GM18526 (cell line): Measurements from ENCODE around the gene BSDC1.

ENCODE experiments used
- POLR2A ChIP-seq: IDR thresholded peaks from 3 replicates; pipeline ENCODE4 v1.6.1; 2011; ENCODE audit not compliant: insufficient read length; ENCODE audit errors: extremely low read depth

BSDC1 gene

DNA sequence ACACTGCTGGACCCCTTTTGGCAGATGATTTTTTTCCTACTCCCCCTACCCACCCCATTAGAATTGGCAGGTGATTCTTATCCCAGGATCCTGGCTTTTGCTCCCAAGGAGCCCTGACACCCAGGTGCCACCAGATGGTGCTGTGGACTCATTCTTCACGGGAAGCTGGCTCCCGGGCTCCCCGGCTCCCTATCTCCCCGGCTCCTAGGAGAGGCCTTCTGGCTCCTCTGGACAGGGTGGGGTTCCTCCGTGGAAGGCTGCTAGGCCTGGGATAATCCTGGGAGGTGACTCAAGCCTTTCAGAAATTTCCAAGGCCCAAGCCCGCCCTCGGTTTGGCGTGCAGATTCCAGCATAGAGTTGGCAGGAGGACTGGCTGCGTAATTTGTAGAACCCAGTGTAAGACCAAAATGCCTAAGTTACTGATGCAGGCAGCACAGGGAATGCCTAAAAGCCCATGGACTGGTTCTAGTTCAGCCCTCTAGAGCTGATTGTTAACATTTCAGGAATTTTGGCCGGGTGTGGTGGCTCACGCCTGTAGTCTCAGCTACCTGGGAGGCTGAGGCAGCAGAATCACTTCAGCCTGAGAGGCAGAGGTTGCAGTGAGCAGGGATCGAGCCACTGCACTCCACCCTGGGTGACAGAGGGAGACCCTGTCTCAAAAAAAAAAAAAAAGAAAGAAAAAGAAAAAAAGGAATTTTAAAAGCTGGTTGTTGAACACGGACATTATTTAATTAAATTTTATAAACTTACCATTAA, 6.8 kb upstream of the BSDC1 start:
- no peak for TF ChIP-seq POLR2A

DNA sequence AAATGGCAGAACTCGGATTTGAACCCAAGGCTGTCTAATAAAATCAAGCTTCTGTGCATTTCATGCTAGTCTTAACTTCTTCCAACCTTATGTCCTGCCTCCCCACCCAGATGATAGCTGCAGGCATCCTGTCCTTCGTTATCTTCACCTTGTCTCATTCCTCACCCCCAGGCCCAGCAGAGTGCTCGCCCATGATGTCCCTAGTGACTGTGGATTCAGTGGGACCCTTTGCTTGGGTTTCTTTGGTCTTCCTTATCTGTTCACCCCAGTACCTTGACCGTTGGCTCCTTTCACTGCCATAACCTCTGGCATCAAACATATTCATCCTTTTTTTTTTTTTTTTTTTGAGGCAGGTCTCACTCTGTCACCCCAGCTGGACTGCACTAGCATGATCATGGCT, 5.6 kb upstream of the BSDC1 start:
- TF ChIP-seq POLR2A: no peak

GRCh38 chr1:32398401-32398800, 4.2 kb upstream of the BSDC1 start:
- TF ChIP-seq POLR2A: no peak

DNA sequence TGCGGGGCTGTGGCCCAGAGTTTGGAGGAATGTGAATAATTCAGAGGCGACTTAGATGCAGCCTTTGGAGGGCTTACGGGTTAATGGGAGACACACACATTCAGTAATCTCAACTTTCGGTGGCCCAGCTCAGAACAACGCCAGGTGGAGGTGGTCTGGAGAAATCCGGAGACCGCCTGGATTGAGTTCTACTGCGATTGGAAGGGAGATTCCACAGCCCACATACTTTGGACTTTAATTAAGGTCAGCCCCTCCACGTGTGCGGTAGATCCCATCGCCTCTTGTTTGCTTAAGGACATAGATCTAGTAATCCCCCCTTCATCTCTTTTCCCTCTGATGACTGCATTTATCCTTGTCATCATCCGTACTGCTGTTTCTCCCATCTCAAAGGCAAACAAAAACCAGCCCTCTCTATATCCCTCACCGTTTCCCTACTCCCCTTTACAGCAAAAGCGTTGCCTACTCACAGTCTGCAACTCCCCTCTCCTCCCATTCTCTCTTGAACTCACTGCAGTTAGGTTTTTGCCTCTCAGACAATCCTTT, 720 bp upstream of the BSDC1 start:
- no peak for TF ChIP-seq POLR2A

GRCh38 chr1:32393832-32394140, 455 bp downstream of the BSDC1 start:
- no peak for TF ChIP-seq POLR2A

DNA sequence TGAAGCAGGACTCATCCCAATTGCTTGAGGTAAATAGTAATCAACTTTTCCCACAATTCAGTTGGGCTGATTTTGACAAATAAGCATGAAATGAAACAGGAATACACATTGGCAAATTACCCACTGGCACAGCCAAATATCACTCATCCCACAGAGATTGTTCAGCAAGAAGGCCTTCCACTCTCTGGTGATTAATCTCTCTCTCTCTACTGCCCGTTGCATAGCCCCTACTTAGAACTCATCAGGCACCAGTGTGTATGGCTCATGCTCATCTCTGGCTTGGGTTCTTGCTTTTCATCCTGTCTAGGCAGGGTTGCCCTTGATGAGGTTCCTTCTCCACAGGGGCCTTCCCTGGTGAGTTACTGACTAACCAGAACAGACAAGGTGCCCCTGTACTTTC, 1.1 kb downstream of the BSDC1 start:
- no peak for TF ChIP-seq POLR2A

GRCh38 chr1:32392325-32392724, 1.9 kb downstream of the BSDC1 start:
- no peak for TF ChIP-seq POLR2A

DNA sequence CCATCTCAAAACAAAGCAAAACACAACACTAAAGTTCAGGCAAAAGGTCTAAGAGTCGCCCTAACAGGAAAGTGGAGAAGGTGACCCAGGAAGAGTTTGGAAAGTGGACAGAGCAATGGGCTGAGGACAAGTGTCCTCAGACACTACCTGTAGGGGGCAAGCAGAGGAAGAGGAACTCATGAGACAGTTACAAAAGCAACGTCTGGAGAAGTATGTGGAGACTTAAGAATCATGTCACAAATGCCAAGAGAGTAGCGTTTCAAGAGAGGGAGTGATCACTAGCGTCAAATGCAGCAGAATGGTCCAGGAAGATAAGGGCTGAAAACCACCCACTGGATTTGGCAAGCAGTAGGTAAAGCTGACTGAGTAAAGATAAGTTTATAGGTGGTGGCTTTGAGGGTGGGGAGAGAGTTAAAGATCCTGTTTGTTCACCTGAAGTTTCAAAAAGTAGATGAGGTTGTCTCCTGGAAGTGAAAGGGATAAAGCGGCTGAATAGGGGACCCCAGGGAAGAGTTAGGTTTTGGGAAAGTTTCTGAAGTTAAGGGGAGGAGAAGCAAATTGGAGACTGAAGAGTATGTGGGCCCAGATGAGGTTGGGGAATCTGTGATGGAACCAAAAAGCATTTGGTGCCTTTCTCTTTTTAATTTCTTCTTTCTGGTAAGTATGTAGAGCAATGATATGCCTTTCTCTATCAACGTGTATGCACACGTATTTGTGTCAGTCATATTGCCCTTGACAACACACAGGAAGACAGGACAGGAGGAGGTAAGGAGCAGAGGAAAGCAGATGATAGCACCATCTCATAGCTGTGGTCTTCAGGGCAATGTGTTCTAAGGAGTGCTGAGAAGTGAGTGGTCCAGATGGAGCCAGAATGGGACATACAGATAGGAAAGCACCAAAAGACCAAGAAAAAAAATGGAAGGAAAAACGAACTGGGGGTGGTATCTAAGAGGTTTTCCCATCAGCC, 3.1 kb downstream of the BSDC1 start:
- no peak for TF ChIP-seq POLR2A

DNA sequence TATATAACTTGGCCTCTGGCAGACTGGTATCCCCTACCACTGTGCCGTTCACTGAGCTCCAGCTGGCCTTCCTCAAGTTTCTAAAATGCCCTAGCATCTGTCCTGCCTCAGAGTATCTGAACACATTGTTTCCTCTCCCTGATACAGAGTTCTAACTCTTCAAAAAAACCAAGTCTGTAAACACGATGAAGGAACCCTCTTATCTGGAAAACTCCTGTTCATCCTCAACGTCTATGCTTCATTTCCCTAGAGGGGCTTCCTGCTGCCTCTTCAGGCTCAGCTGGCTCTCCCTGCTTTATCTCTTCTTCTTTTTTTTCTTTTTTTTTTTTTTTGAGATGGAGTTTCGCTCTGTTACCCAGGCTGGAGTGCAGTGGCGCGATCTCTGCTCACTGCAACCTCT, 5.6 kb downstream of the BSDC1 start:
- no peak for TF ChIP-seq POLR2A

DNA sequence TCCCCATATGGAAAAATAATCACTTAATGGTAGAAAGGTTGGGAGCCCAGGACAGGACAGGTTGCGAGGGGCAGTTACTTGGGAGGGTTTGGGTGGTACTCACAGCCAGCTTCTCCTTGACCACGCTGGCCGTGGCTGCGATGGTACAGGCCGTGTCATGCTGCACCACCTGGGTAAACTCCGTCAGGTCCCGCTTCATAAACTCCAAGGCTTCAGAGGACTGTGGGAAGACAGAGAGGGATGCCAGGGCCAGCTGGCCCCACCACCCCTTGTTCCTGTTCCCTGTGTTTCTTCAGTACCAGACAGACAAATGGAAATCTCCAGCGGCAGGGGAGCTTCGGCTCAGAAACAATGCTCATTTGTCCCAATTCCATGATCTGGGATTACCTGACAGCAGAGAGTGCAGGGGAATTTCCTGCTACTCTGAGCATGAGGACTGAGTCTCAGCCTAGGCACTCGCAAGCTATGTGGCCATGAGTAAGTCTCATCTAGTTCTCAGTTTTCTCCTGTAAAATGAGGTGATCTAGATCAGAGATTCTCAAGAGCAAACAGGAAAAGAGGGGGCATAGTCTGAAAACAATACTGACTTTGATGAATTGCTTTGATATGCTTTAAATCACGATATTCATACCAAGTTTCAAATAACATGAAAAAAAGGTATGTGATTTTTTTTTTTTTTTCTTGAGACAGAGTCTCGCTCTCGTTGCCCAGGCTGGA, 7.4 kb downstream of the BSDC1 start:
- no peak for TF ChIP-seq POLR2A

GRCh38 chr1:32380057-32380456, 14.2 kb downstream of the BSDC1 start:
- no peak for TF ChIP-seq POLR2A

DNA sequence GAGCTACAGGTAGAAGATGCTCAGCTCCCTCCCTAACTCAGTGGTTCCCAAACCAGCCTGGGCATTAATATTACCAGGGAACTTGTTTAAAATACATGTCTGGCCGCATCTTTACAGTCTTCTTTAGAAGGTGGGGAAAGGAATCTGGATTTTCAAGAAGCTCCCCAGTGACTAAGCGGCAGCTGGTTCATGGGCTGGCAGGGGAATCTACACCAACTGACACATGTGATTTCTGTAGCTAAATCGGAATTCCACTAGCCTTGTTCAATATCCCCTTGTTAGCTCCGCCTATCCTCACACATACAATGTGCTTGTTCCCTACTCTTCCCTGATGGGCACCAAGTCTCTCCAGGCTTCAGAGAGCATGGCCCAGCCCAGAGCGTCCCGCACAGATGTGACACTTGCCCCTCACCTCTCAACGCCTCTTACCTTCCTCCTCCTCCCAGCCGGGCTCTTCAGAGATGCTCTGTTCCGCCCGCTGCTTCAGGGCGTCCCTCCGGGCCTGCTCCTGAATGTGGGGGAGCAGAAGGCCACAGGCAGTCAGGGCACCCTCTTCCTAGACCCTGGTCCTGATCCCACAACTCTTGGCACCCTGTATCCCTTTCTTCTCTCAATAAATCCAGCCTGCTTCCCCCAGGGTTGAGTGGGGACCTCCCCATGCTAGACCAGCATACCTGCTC, 16.6 kb downstream of the BSDC1 start:
- TF ChIP-seq POLR2A: no peak

DNA sequence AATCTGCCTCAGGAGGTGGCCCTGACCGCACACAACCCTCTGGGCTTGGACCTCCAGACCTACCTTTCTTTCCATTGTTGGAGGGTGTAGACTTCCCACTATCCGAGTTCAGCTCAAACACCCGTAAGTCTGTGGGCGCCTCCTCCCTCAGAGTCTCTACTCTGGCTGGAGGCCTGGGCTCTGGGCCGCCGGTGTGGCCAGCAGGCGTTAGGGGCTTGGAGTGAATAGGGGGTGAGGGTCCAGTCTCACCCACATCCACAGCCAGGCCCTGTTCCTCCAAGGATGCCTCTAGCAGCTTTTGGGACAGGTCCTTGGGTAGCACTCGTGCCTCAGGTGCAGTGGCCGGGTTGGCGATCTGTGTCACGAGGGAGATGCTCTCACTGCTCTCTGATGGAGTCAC, 18.0 kb downstream of the BSDC1 start:
- TF ChIP-seq POLR2A: no peak

GRCh38 chr1:32373996-32374592, 20.1 kb downstream of the BSDC1 start:
- TF ChIP-seq POLR2A: no peak
